Suppressor macrophage treated with lipopolysaccharide for 4 hours (primary cell): ENCODE results near the gene PRKN.

Experiments
- DNase-seq: peaks from one replicate; pipeline ENCODE4 v3.0.0-alpha.2; 2020

The PRKN gene

GRCh38 chr6:162289972-162290371 is 437.6 kb downstream of the PRKN start:
- no peak for DNase-seq

GRCh38 chr6:162273986-162274385 is 453.6 kb downstream of the PRKN start:
- no peak for DNase-seq

DNA sequence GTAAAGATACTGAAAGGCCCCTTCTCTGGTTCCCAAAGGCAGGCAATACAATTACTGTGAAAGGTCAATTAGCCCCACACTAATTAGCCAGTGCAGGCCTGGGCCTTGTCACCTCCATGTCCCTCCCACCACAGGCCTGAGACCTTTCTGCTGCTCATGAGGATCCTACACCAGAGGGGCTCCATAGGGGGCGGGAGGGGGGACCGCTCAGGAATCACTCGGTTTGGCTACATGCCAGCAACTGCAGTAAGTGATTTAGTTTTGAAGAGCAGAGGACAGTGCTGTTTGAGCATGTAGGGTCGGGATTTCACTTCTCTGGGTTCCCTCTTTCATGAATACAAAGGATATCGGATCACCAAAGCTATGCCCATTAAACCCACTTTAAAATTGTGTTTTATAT is 455.6 kb downstream of the PRKN start:
- DNase-seq = no peak

DNA sequence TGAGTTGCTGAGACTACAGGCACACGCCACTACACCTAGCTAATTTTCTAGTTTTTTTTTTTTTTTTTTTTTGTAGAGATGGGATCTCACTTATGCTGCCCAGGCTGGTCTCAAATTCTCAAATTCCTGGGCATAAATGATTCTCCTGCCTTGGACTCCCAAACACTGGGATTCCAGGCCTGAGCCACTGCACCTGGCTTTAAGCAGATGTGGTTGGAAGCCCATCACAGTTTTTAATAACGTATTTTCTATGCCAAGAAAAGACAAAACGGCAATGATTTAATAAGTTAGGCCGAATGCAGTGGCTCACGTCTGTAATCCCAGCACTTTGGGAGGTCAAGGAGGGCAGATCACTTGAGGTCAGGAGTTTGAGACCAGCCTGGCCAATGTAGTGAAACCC is 456.6 kb downstream of the PRKN start:
- DNase-seq = no peak

- no peak for DNase-seq
Observed at GRCh38 chr6:162267641-162268040, 459.9 kb downstream of the PRKN start.

DNA sequence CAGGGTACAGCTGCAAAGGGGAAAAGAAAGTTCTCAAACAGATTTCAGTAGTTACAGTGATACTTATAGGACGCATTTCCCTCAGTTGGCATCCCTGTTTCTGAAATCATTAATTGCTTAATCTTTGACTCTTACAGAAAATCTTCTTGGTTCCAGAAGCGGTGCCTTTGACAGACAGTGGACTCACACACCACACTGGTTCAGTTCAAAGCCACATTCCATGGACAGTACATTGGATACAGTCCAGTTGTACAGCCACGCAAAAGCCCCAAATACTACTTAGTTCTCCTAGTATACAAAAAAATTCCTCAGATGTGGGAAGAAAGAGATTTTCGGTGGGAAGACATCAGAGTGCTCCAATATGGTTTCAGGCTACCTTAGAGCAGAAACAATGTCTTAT is 460.4 kb downstream of the PRKN start:
- no peak for DNase-seq

GRCh38 chr6:162264581-162264980 is 463.0 kb downstream of the PRKN start:
- DNase-seq = no peak

- DNase-seq = no peak
Observed at GRCh38 chr6:162262466-162263196, 464.9 kb downstream of the PRKN start.

DNA sequence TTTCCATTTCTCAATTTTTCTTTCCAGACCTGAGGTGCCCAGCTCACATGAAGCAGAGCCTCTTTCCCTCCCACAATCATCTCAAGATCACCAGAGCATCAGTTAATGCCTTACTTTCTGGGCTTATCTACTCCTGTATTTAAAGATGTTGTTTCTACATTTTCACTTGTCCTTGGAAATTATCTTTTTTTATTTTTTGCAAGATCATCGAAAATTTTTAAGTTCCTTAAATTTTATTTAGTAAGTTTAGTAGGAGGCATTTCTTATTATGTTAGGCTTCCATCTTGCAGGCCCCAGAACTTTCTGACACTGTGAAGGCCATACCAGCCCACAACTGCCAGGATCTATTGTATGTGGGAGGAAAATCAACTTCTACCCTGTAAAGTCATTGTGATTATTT is 466.0 kb downstream of the PRKN start:
- DNase-seq = no peak

DNA sequence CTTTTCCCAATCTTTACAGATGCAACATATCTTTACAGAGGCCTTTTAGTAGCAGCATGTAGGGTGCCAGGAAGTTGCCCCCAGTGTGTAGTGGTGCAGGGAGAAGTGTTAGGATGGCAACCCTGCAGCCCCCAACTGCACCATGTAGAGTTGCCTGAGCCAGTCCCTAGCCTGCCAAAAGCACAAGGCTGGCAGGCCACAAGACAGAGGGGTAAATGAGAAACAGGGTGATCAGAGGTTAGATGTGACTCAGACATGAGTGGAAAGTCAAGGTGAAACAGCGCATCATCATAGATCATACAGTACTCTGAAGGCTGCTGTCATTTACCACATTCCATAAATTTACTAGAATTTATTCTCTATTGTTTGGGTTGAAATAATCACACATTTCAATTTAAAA is 467.5 kb downstream of the PRKN start:
- no peak for DNase-seq

GRCh38 chr6:162258647-162259046 is 468.9 kb downstream of the PRKN start:
- no peak for DNase-seq

- DNase-seq = no peak
Observed at GRCh38 chr6:162256361-162256760, 471.2 kb downstream of the PRKN start.

GRCh38 chr6:162251257-162251656 is 476.3 kb downstream of the PRKN start:
- DNase-seq = no peak

GRCh38 chr6:162249907-162250642 is 477.5 kb downstream of the PRKN start:
- no peak for DNase-seq

- no peak for DNase-seq
Observed at GRCh38 chr6:162245830-162246420, 481.6 kb downstream of the PRKN start.

DNA sequence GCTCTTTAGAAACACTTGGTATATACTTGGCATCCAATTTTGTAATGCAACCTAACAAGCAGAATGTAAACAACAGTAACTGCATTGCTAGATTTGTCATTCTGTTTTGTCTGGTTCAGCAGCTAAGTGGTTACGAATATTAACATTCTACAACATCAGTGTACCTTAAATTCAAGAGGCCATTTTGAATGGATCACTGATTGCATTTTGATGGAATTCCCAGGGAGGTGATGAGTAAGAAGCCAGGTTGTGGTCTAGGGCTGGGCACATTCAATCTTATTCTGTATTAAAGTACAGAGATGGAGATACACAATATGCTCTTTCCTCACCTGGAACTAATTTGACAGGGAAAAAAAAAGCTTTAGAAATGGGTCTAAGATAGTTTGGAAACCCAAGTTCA is 483.5 kb downstream of the PRKN start:
- DNase-seq = no peak

GRCh38 chr6:162242915-162243314 is 484.7 kb downstream of the PRKN start:
- DNase-seq = no peak

DNA sequence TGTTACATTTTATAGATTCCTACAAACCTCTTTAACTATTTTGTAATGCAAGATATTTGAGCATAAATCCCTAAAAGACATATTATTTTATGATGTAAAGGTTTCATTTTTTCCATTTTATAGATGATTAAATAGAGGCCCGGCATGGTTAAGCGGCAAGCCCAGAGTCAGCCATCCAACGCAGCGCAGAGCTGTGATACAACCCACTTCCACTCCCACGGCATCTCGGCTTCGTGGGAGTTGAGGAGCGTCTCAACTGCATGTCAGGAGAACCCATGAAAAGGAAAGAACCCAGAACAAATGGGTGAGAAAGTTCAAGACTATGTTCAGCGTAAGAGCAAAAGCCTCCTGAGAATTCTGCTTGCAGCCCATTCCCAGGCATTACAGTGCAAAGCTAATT is 488.2 kb downstream of the PRKN start:
- DNase-seq = no peak

DNA sequence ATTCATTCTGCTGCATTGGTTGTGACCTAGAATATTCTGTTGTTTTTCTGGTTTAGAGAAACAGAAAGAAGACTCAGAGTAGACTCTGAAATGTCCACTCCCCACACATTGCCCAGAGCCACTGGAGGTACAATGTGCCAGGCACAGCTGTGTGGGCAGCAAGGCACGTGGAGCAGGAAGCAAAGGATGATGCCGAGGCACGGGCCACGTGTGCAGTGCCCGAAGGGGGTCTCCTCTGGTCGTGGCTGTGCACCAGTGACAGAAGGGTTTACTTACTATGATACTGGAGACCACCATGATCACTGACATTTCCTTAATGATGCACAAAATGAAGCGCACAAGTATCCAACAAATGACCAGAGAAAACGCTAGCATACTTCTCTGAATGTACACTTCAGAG is 488.9 kb downstream of the PRKN start:
- DNase-seq = no peak

GRCh38 chr6:162237331-162237730 is 490.2 kb downstream of the PRKN start:
- DNase-seq = no peak

DNA sequence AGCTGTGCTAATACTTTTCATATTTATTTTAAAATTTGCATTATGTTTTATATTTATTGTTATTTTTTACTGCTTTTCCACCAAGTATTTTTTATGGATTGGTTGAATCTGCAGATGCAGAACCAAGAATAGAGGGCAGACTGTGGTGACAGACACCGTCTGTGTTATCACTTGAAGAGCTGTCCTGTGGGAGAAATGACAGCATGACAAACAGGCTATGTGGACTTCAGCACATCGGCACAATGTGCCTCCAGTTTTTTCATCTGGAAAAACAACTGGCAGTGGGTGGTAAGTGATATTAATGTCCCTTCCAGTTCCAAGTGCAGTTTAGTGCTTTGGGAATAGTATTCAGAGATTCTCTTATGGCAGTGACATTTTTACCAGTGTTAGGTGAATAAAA is 492.9 kb downstream of the PRKN start:
- DNase-seq = no peak

DNA sequence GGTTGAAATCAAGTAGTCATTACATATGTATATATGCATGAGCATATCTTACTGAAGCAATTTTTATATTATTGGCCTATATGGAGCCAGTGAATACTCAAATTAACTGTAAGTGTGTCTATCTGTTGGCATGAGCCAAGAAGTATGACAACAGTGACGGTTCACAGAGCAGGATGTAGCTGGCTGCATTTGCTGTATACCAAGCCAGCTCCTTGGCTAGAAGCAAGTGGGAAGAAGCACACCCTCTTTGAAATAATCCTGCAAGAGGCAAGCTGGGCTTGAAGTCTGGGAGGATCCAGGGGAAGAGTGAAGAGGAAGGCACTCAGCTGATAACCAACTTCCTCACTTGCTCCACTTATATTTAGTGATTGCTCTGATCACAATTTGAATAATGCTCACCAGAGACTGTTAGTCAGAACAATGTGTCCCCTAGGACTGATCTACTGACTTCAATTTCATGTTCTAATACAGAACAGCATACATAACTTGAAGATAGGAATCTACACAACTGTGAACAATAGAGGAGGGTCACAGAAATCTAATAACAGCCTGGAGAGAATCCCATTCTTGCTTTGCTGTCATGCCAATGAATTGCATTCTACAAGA is 497.3 kb downstream of the PRKN start:
- DNase-seq = no peak

GRCh38 chr6:162229093-162229492 is 498.5 kb downstream of the PRKN start:
- no peak for DNase-seq

GRCh38 chr6:162226803-162227202 is 500.8 kb downstream of the PRKN start:
- no peak for DNase-seq
